SK-N-SH treated with all-trans-retinoic acid at 6 μM for 48 hours (cell line): ENCODE results near the gene CLTCL1.
"Not testable (repeated sequence)": the region's sequence is repeated elsewhere in the genome, so short reads cannot be mapped to it uniquely, and the experiment has no call there.

ENCODE experiments used
- CSRNP3 ChIP-seq: fragments of 250-450 bp; sonication (Bioruptor Pico); IDR thresholded peaks from 2 replicates; pipeline ENCODE4 v1.5.1; 2021; ENCODE audit warnings: mild to moderate bottlenecking, moderate library complexity
- ZFP3 ChIP-seq: fragments of 250-450 bp; sonication (Bioruptor Pico); IDR thresholded peaks from 2 replicates; pipeline ENCODE4 v1.5.0; 2020; ENCODE audit warnings: mild to moderate bottlenecking, moderate library complexity

GRCh38 chr22:19156109-19156508 lies 135.4 kb downstream of the CLTCL1 start:
- TF ChIP-seq CSRNP3, ZFP3 (CRISPR knock-in tag): not testable (repeated sequence)
